A673 (cell line): Measurements from ENCODE around the gene RNF183.

ENCODE experiments used
- CTCF ChIP-seq: fragments of 300-800, 200-600 bp; sonication (generic); conservative IDR thresholded peaks from 2 replicates; pipeline ENCODE4 v1.5.1; 2017; ENCODE audit warnings: low read depth, mild to moderate bottlenecking, antibody characterized with exemption, low read length, moderate library complexity, mixed read lengths
- EZH2 ChIP-seq: fragments of 200-600 bp; sonication (generic); IDR thresholded peaks from 2 replicates; pipeline ENCODE4 v1.6.1; 2017; ENCODE audit warnings: borderline replicate concordance, low read depth, mild to moderate bottlenecking, mixed read lengths, antibody characterized with exemption, low read length; ENCODE audit not compliant: poor library complexity, severe bottlenecking

DNA sequence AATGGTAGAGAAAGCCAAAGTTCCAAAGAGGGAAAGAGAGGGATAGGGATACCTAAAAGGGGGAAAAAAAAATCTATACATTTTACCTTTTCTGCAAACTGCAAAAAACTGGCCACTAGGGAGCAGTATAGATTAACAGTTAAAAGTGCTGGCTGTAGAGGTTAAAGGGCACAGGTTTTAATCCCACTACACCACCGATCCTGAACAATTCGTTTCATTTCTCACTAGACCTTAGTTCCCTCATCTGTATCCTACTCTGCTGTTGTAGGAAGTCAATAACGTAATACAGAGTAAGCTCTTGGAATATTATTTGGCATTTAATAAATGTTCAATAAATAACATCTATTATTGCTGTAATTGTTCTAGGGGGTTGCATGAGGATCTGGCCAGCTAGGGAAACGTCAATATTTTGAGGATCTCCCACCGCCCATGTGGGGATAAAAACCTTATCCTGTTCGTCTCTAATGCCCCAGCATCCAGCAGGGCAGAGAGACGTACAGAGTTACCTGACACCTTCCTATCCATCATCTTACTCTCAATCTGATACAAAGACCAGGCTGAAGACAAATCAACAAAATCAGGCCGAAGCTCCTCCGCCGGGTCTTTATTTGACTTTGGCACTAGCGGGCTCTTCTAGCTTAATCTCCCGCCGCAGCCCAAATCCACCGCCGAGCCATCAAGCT is 28.6 kb downstream of the RNF183 start:
- TF ChIP-seq EZH2: no peak
- TF ChIP-seq CTCF: peak; percentile 77
